ENCODE measurements around the gene EYS. TPM values are rescaled to one million over a fixed set of nuclear protein-coding genes. Genes with fewer than 3 reads are reported as not detected.

Gene EYS
- total and polyA plus RNA-seq, 2 experiments from 2014 or later, result under 0.01 to 0.15 TPM

- no peaks in the 10 kb centered on the region for H3K9me3 ChIP-seq (ENCODE audit: low read depth)
- H3K36me3 ChIP-seq, result no peaks in the 10 kb centered on the region
- no peak overlapping the region for H3K4me3 ChIP-seq
- DNase-seq (ENCODE audit: low read depth in 1 of 2, low spot score in 1 of 2), result no peak
- H3K27ac ChIP-seq, result no peak overlapping the region
- no peaks in the 10 kb centered on the region for H3K27me3 ChIP-seq
- no peak for TF ChIP-seq CTCF (IDR thresholded peaks at IDR 0.05; ENCODE audit: low read depth, low read length)
- no peaks in the 10 kb centered on the region for H3K4me1 ChIP-seq (ENCODE audit: low read depth)
Measured at GRCh38 chr6:64847396-64847795, 859.6 kb downstream of the EYS start.

GRCh38 chr6:64838726-64839125 lies 868.3 kb downstream of the EYS start:
- Histone ChIP-seq H3K4me3 (no peak overlapping the region), H3K9me3 (ENCODE audit: low read depth) (no peaks in the 10 kb centered on the region), H3K4me1 (ENCODE audit: low read depth) (no peaks in the 10 kb centered on the region), H3K27ac (no peak overlapping the region), H3K27me3 (no peaks in the 10 kb centered on the region), H3K36me3 (no peaks in the 10 kb centered on the region)
- peak in 1 of 2 donors; percentile 25 for DNase-seq (ENCODE audit: low read depth in 1 of 2, low spot score in 1 of 2)
- TF ChIP-seq CTCF (IDR thresholded peaks at IDR 0.05; ENCODE audit: low read depth, low read length), result no peak

- H3K27ac ChIP-seq, result no peak overlapping the region
- DNase-seq (ENCODE audit: low read depth in 1 of 2, low spot score in 1 of 2), result no peak
- H3K4me3 ChIP-seq, result no peak overlapping the region
- no peaks in the 10 kb centered on the region for H3K36me3 ChIP-seq
- H3K4me1 ChIP-seq (ENCODE audit: low read depth), result no peaks in the 10 kb centered on the region
- no peak for TF ChIP-seq CTCF (IDR thresholded peaks at IDR 0.05; ENCODE audit: low read depth, low read length)
- no peaks in the 10 kb centered on the region for H3K27me3 ChIP-seq
- no peaks in the 10 kb centered on the region for H3K9me3 ChIP-seq (ENCODE audit: low read depth)
Measured at GRCh38 chr6:64831680-64832079, 875.3 kb downstream of the EYS start.

GRCh38 chr6:64817525-64817924 lies 889.5 kb downstream of the EYS start:
- Histone ChIP-seq H3K27ac (no peak overlapping the region), H3K9me3 (ENCODE audit: low read depth) (no peaks in the 10 kb centered on the region), H3K36me3 (no peaks in the 10 kb centered on the region), H3K4me1 (ENCODE audit: low read depth) (no peaks in the 10 kb centered on the region), H3K4me3 (no peak overlapping the region), H3K27me3 (no peaks in the 10 kb centered on the region)
- DNase-seq (ENCODE audit: low read depth in 1 of 2, low spot score in 1 of 2), result no peak
- no peak for TF ChIP-seq CTCF (IDR thresholded peaks at IDR 0.05; ENCODE audit: low read depth, low read length)

- no peak for TF ChIP-seq CTCF (IDR thresholded peaks at IDR 0.05; ENCODE audit: low read depth, low read length)
- Histone ChIP-seq H3K9me3 (ENCODE audit: low read depth) (no peaks in the 10 kb centered on the region), H3K4me3 (no peak overlapping the region), H3K27ac (no peak overlapping the region), H3K36me3 (no peaks in the 10 kb centered on the region), H3K4me1 (ENCODE audit: low read depth) (no peaks in the 10 kb centered on the region), H3K27me3 (no peaks in the 10 kb centered on the region)
- DNase-seq (ENCODE audit: low read depth in 1 of 2, low spot score in 1 of 2), result peak in 1 of 2 donors; percentile 74
Measured at GRCh38 chr6:64815718-64816117, 891.3 kb downstream of the EYS start.

GRCh38 chr6:64812138-64812537 lies 894.9 kb downstream of the EYS start:
- H3K4me1 ChIP-seq (ENCODE audit: low read depth), result no peaks in the 10 kb centered on the region
- no peak overlapping the region for H3K27ac ChIP-seq
- no peaks in the 10 kb centered on the region for H3K27me3 ChIP-seq
- TF ChIP-seq CTCF (IDR thresholded peaks at IDR 0.05; ENCODE audit: low read depth, low read length), result no peak
- no peaks in the 10 kb centered on the region for H3K36me3 ChIP-seq
- no peak for DNase-seq (ENCODE audit: low read depth in 1 of 2, low spot score in 1 of 2)
- no peaks in the 10 kb centered on the region for H3K9me3 ChIP-seq (ENCODE audit: low read depth)
- no peak overlapping the region for H3K4me3 ChIP-seq

Data from cardiac muscle cell (in vitro differentiated cells and primary cell).